GM10266 (cell line): Measurements from ENCODE around the gene ACP4.
A peak's percentile ranks its signal among the peaks of the same experiment; 100 is the strongest.

Experiments
- DNase-seq: peaks from one replicate; pipeline ENCODE4 v3.0.0; 2012; ENCODE audit errors: extremely low spot score
- CTCF ChIP-seq: IDR thresholded peaks from 2 replicates; pipeline ENCODE4 v1.5.1; 2012; ENCODE audit warnings: mild to moderate bottlenecking, low read depth; ENCODE audit not compliant: control insufficient read depth, insufficient read depth; ENCODE audit errors: missing control alignments

ACP4 gene

DNA sequence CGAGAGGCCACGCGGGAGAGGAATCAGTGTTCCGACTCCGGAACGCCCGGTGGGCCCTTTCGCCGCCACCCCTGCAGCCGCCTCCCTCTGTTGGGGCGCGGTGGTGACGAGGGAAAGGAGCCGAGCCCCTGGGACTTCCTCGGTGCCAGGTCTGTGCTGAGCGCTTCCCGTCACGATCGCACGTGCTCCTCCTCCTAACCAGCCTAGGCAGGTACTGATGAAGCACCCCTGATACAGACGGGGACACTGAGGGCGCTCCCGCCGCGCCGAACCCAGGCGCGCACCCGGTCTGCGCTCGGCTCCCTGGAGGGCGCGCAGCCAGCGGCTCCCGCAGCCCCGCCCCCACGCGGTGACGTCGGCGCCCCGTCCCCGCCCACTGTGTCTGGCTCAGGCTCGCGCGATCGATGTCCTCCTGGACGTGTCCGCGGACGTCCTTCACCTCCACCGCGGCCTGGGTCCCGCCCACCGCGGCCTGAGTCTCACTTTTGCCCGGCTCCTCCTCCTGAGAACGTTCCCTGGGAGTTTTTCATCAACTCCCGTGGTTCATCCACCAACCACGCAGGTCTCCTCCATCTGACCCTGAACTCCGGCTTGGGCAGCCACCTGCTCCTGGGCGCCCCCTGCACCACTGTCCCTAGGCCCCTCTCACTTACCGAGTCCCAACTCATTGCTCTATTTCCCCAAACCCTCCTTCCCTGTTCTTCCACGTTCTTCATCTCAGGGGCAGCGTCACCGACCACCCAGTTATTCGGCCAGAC, 45.7 kb downstream of the ACP4 start:
- peak; percentile 92 for DNase-seq
- TF ChIP-seq CTCF: peak; percentile 29

DNA sequence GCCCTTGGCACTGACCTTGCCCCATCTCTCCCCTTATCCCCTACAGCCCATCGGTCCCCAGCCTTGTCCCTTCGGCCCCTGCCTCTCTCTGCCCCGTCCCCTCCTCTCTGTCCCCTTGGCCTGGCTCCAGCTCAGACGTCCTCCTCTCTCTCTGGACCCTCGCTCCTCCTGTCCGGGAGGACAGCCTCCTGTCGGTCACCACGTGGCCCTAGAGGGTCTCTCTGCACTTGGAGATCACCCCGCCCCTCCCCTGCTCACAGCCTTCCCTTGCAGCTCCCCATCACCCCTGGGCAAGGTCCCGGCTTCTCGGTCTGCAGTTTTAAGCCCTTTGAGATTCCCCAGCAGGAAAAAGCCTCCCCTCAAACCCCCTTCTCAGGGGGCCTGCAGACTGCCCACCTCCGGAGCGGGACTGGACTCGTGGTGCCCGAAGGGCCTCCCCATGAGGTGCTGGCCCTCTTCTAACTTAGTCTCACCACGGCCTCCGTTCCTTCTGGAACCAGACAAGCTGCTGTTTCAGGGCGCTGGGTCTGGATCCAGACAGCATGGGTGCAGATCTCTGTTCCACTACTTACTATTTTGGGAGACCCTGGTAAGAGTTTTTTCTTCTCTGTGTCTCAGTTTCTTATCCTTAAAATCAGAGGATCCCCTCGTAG, 46.5 kb downstream of the ACP4 start:
- no peak for TF ChIP-seq CTCF
- no peak for DNase-seq

DNA sequence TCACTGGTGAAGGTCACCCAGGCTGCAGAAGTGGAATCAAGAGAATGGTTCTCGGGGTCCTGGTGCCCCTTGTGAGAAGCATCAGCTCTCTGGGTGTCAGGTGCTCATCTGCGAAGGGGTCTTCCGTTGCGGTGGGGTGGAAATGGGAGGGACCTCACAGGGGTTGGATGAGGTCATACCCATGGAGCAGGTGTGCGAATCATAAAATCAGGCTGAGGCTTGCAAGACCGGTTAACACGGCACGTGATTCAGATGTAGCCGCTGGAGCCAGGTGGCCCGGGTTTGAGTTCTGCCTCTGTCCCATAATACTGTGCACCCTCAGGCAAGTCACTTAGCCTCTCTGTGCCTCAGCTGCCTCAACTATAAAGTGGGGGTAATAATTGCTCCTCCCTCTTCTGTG, 47.1 kb downstream of the ACP4 start:
- no peak for DNase-seq
- no peak for TF ChIP-seq CTCF

DNA sequence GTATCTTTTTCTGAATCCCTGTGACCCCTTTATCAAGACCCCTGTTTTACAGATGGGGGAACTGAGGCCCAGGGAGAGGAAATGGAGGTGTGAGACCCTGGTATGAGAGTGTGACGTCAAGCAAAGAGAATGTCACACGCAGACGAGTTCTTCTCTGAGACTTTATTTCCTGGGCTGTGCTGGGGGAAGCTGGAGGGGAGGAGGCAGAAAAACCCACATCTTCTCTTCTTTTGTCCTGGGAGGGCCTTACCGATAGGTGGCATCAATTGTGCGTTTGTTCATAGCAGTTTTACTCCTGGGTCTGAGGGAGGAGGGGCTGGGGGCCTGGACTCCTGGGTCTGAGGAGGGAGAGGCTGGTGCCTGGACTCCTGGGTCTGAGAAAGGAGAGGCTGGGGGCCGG, 48.0 kb downstream of the ACP4 start:
- peak; percentile 63 for TF ChIP-seq CTCF
- peak; percentile 71 for DNase-seq

- no peak for DNase-seq
- no peak for TF ChIP-seq CTCF
Observed at GRCh38 chr19:50839712-50840655, 49.8 kb downstream of the ACP4 start.

GRCh38 chr19:50842130-50842529, 51.9 kb downstream of the ACP4 start:
- DNase-seq: no peak
- TF ChIP-seq CTCF: no peak
